OCI-LY3 (cell line): ENCODE measurements around the gene PTPRN2.

Experiments used
- EZH2phosphoT487 ChIP-seq: fragments of 200-600 bp; shearing (Covaris generic); IDR thresholded peaks from 2 replicates; pipeline ENCODE4 v1.6.1; 2018; ENCODE audit warnings: antibody characterized with exemption, mixed run types, low read depth
- TF ChIP-seq, protein P1 (sequence below): fragments of 200-600, 300-600 bp; sonication (generic); IDR thresholded peaks from 2 replicates; pipeline ENCODE4 v1.5.1; 2014; ENCODE audit warnings: antibody characterized with exemption, low read length, low read depth

DNA sequence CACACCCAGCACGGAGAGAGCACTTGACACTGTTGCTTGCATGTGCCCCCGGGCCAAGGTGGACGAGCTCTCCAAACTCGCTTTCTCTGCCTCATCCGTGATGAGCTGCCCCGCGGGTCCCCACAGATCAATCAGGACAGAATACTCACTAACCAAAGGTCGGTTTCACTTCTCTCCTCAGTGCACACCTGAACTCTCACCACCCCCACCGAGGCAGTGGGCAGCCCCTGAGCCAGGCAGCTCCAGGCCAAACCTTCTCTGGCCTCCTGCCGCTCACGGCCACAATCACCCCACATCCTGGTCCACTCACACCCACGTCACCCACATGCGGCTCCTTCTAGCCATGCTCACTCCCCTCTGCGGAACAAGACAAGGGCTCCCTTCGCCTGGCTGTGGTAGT, 806.9 kb downstream of the PTPRN2 start:
- TF ChIP-seq, protein P1, sequence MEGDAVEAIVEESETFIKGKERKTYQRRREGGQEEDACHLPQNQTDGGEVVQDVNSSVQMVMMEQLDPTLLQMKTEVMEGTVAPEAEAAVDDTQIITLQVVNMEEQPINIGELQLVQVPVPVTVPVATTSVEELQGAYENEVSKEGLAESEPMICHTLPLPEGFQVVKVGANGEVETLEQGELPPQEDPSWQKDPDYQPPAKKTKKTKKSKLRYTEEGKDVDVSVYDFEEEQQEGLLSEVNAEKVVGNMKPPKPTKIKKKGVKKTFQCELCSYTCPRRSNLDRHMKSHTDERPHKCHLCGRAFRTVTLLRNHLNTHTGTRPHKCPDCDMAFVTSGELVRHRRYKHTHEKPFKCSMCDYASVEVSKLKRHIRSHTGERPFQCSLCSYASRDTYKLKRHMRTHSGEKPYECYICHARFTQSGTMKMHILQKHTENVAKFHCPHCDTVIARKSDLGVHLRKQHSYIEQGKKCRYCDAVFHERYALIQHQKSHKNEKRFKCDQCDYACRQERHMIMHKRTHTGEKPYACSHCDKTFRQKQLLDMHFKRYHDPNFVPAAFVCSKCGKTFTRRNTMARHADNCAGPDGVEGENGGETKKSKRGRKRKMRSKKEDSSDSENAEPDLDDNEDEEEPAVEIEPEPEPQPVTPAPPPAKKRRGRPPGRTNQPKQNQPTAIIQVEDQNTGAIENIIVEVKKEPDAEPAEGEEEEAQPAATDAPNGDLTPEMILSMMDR: no peak
- TF ChIP-seq EZH2phosphoT487: no peak
